Natural killer cell (primary cell): ENCODE results near the gene PHLDB3. TPM values are rescaled to one million over a fixed set of nuclear protein-coding genes. Genes with fewer than 3 reads are reported as not detected.

Experiments
- ATAC-seq, 3 donors: fragments of 150-1000 bp in 2 of 3; fragments of 200-7000 bp in 1 of 3; cut with Tn5 transposase; 1 replicate in 1 of 3; 2 replicates in 2 of 3; pipeline ENCODE4 v1.10.0; 2021; ENCODE audit warnings: mild to moderate bottlenecking in 2 of 3, moderate library complexity in 2 of 3
- DNase-seq, 2 donors: peaks; one replicate each; pipeline versions ENCODE4 v3.0.0 to v3.0.0-alpha.2; 2013 to 2021; ENCODE audit warnings: mixed read lengths in 1 of 2
- H3K27ac ChIP-seq: one replicate; pipeline ENCODE4 v1.5.1; 2013; ENCODE audit warnings: mild to moderate bottlenecking, low read length
- H3K27me3 ChIP-seq: one replicate; pipeline ENCODE4 v1.6.1; 2013; ENCODE audit warnings: low read length; ENCODE audit not compliant: control insufficient read depth, insufficient read depth
- H3K36me3 ChIP-seq: one replicate; pipeline ENCODE4 v1.6.1; 2013; ENCODE audit warnings: low read length; ENCODE audit not compliant: control insufficient read depth, insufficient read depth
- H3K4me1 ChIP-seq: one replicate; pipeline ENCODE4 v1.6.1; 2013; ENCODE audit warnings: low read length; ENCODE audit not compliant: control insufficient read depth, insufficient read depth
- H3K4me3 ChIP-seq: one replicate; pipeline ENCODE4 v1.5.1; 2013; ENCODE audit warnings: low read length
- H3K9me3 ChIP-seq: one replicate; pipeline ENCODE4 v1.6.1; 2013; ENCODE audit warnings: low read length; ENCODE audit not compliant: control insufficient read depth, insufficient read depth
- H3K27ac Mint-ChIP-seq, 2 donors: one replicate each; pipeline ENCODE4 v1.8.0; 2022; ENCODE audit warnings: mild to moderate bottlenecking in 2 of 2, mixed read lengths in 2 of 2, moderate library complexity in 1 of 2
- H3K27me3 Mint-ChIP-seq, 2 donors: one replicate each; pipeline ENCODE4 v1.8.0; 2022; ENCODE audit warnings: low read depth in 2 of 2, mixed read lengths in 2 of 2
- H3K36me3 Mint-ChIP-seq: one replicate; pipeline ENCODE4 v1.8.0; 2022; ENCODE audit warnings: mixed read lengths
- H3K4me1 Mint-ChIP-seq, 2 donors: one replicate each; pipeline ENCODE4 v1.8.0; 2022; ENCODE audit warnings: mixed read lengths in 2 of 2
- H3K4me3 Mint-ChIP-seq: one replicate; pipeline ENCODE4 v1.8.0; 2022; ENCODE audit warnings: mild to moderate bottlenecking, moderate library complexity, mixed read lengths
- H3K9me3 Mint-ChIP-seq, 2 donors: one replicate each; pipeline ENCODE4 v1.8.0; 2022; ENCODE audit warnings: mixed read lengths in 2 of 2
- WGBS: methylation state at CpG from one replicate; pipeline ENCODE4 v1.1.7; 2013; ENCODE audit warnings: missing lambda C conversion rate; ENCODE audit not compliant: insufficient coverage; 5-methylcytosine and 5-hydroxymethylcytosine counted together
- intact Hi-C: fragments of 100-400 bp; cut with micrococcal nuclease; formaldehyde crosslinking; loops from one replicate; pipeline ENCODE4 v1.14.2; 2022
- total RNA-seq, 4 donors: library from RNA; stranded (reverse); fragments of 120-200 nt in 1 of 4; gene quantifications; one replicate each; pipeline versions ENCODE4 v1.2.3 to v1.2.4, GENCODE V29; 2013 to 2022
- TF ChIP-seq, protein P1 (sequence below): fragments of 200-600 bp; IDR thresholded peaks from one replicate; pipeline ENCODE4 v1.8.0; 2022; ENCODE audit warnings: antibody characterized with exemption

Gene PHLDB3
- total RNA-seq, 3 donors from 2014 or later (not counting 1 experiment from before 2014, with no cell fraction given) = 24.5 to 24.9 (median 24.8) TPM

GRCh38 chr19:43464134-43464775 is 40.3 kb downstream of the PHLDB3 start:
- no peaks in the 10 kb centered on the region for H3K36me3 Mint-ChIP-seq
- ATAC-seq (peak; percentile 37 to 59 (median 37)), DNase-seq (peak in 1 of 2 donors; percentile 81)
- intact Hi-C loops = no loop called here
- peak overlapping the region; percentile 90 to 95 for H3K27ac Mint-ChIP-seq
- 18% methylated on average over 33 of the region's 33 CpGs for WGBS
- Histone ChIP-seq H3K4me1 (peaks cover 25% of the 10 kb centered on the region), H3K27ac (peak overlapping the region; percentile 85), H3K36me3 (no peaks in the 10 kb centered on the region), H3K27me3 (no peaks in the 10 kb centered on the region), H3K9me3 (no peaks in the 10 kb centered on the region), H3K4me3 (peak overlapping the region; percentile 56)
- TF ChIP-seq, protein P1, sequence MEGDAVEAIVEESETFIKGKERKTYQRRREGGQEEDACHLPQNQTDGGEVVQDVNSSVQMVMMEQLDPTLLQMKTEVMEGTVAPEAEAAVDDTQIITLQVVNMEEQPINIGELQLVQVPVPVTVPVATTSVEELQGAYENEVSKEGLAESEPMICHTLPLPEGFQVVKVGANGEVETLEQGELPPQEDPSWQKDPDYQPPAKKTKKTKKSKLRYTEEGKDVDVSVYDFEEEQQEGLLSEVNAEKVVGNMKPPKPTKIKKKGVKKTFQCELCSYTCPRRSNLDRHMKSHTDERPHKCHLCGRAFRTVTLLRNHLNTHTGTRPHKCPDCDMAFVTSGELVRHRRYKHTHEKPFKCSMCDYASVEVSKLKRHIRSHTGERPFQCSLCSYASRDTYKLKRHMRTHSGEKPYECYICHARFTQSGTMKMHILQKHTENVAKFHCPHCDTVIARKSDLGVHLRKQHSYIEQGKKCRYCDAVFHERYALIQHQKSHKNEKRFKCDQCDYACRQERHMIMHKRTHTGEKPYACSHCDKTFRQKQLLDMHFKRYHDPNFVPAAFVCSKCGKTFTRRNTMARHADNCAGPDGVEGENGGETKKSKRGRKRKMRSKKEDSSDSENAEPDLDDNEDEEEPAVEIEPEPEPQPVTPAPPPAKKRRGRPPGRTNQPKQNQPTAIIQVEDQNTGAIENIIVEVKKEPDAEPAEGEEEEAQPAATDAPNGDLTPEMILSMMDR = no peak
- H3K9me3 Mint-ChIP-seq = no peaks in the 10 kb centered on the region
- H3K4me1 Mint-ChIP-seq = peaks cover 5 to 38% of the 10 kb centered on the region in 2 donors
- H3K4me3 Mint-ChIP-seq = peak overlapping the region; percentile 94
- H3K27me3 Mint-ChIP-seq = peaks cover 0 to 9% of the 10 kb centered on the region in 2 donors

- intact Hi-C loops = loop anchor here (1.0 to 2.0 kb wide), 5 partner anchors 12 to 205 kb away; partner anchors contain the start of genes ETHE1, PHLDB3 and ZNF575
- Histone ChIP-seq H3K27me3 (no peaks in the 10 kb centered on the region), H3K27ac (peak overlapping the region; percentile 85), H3K4me3 (peak overlapping the region; percentile 56), H3K4me1 (peaks cover 25% of the 10 kb centered on the region), H3K36me3 (no peaks in the 10 kb centered on the region), H3K9me3 (no peaks in the 10 kb centered on the region)
- TF ChIP-seq, protein P1 = no peak
- under 1% methylated on average over 57 of the region's 57 CpGs for WGBS
- Mint-ChIP-seq H3K4me1 (peaks cover 5 to 37% of the 10 kb centered on the region in 2 donors), H3K4me3 (peak overlapping the region; percentile 94), H3K36me3 (no peaks in the 10 kb centered on the region), H3K9me3 (no peaks in the 10 kb centered on the region), H3K27me3 (peaks cover 0 to 9% of the 10 kb centered on the region in 2 donors), H3K27ac (peak overlapping the region; percentile 90 to 95)
- ATAC-seq (peak; percentile 87 to 96 (median 87)), DNase-seq (peak; percentile 98 to 99)
Measured at GRCh38 chr19:43463381-43464133, 41.0 kb downstream of the PHLDB3 start.

DNA sequence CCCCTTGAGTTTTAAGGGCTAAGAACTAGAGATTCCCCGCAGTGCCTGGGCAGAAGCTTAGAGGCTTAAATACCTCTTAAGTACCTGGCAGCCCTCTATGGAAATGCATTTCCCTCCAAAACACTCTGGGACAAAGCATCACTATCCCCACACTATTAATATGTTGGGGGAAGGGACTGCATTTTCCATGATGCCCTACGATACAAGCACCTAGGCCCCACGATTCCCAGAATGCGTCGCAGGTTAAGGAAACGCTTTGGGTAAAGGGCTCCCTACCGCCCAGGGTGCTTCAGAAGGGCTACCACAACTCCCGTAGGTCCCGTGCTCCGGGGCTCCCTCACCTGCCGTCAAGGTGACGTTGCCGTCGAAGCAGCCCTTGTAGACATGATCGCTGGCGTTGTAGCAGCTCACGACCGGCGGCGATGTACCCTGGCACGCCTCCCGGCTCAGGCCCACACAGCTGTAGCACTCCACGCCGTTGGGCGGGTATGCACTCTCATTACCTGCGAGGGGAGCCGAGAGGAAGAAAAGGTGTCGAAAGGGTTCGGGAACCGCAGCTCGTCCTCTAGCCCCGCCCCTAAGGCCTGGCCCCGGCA is 41.7 kb downstream of the PHLDB3 start:
- TF ChIP-seq, protein P1 = no peak
- Mint-ChIP-seq H3K36me3 (no peaks in the 10 kb centered on the region), H3K4me1 (peaks cover 2 to 30% of the 10 kb centered on the region in 2 donors), H3K27ac (peak overlapping the region; percentile 90 to 95), H3K9me3 (no peaks in the 10 kb centered on the region), H3K4me3 (peak overlapping the region; percentile 94), H3K27me3 (peaks cover 0 to 9% of the 10 kb centered on the region in 2 donors)
- Histone ChIP-seq H3K9me3 (no peaks in the 10 kb centered on the region), H3K27me3 (no peaks in the 10 kb centered on the region), H3K4me3 (peak overlapping the region; percentile 25), H3K36me3 (no peaks in the 10 kb centered on the region), H3K27ac (peak overlapping the region; percentile 26), H3K4me1 (peaks cover 25% of the 10 kb centered on the region)
- no peak for ATAC-seq
- DNase-seq = no peak
- intact Hi-C loops = loop anchor here (1.0 to 2.0 kb wide), 5 partner anchors 12 to 205 kb away; partner anchors contain the start of genes ETHE1, PHLDB3 and ZNF575
- 15% methylated on average over 33 of the region's 33 CpGs for WGBS
